GM18498 (cell line): ENCODE data around the gene CRTC1.

ENCODE experiments used
- ATAC-seq: cut with Tn5 transposase; IDR thresholded peaks from one replicate; pipeline ENCODE4 v1.9.1; 2021; ENCODE audit warnings: mild to moderate bottlenecking, moderate library complexity; ENCODE audit not compliant: unreplicated experiment

CRTC1 gene

GRCh38 chr19:18699403-18700054 is 16.0 kb downstream of the CRTC1 start:
- no peak for ATAC-seq

GRCh38 chr19:18700501-18701249 is 17.2 kb downstream of the CRTC1 start:
- peak; percentile 81 for ATAC-seq

GRCh38 chr19:18701250-18701608 is 17.7 kb downstream of the CRTC1 start:
- ATAC-seq = peak; percentile 24

GRCh38 chr19:18704054-18704453 is 20.6 kb downstream of the CRTC1 start:
- ATAC-seq = no peak

GRCh38 chr19:18704971-18705370 is 21.5 kb downstream of the CRTC1 start:
- ATAC-seq = no peak

GRCh38 chr19:18708452-18709231 is 25.2 kb downstream of the CRTC1 start:
- ATAC-seq = no peak

- no peak for ATAC-seq
Observed at GRCh38 chr19:18709546-18709945, 26.1 kb downstream of the CRTC1 start.

- no peak for ATAC-seq
Observed at GRCh38 chr19:18710186-18710585, 26.7 kb downstream of the CRTC1 start.

- no peak for ATAC-seq
Observed at GRCh38 chr19:18710996-18711751, 27.7 kb downstream of the CRTC1 start.

GRCh38 chr19:18711893-18712292 is 28.4 kb downstream of the CRTC1 start:
- no peak for ATAC-seq

GRCh38 chr19:18712981-18713380 is 29.5 kb downstream of the CRTC1 start:
- ATAC-seq = no peak

- no peak for ATAC-seq
Observed at GRCh38 chr19:18713550-18714117, 30.2 kb downstream of the CRTC1 start.

GRCh38 chr19:18715416-18715815 is 31.9 kb downstream of the CRTC1 start:
- no peak for ATAC-seq

- no peak for ATAC-seq
Observed at GRCh38 chr19:18716857-18717256, 33.4 kb downstream of the CRTC1 start.

- ATAC-seq = no peak
Observed at GRCh38 chr19:18717601-18718000, 34.1 kb downstream of the CRTC1 start.

GRCh38 chr19:18718015-18718526 is 34.6 kb downstream of the CRTC1 start:
- no peak for ATAC-seq

- ATAC-seq = no peak
Observed at GRCh38 chr19:18718846-18719458, 35.5 kb downstream of the CRTC1 start.

GRCh38 chr19:18719541-18719940 is 36.1 kb downstream of the CRTC1 start:
- ATAC-seq = no peak

- no peak for ATAC-seq
Observed at GRCh38 chr19:18723871-18724377, 40.4 kb downstream of the CRTC1 start.
